AG04450 (cell line): ENCODE data around the gene LSP1. TPM values are rescaled to one million over a fixed set of nuclear protein-coding genes. Genes with fewer than 3 reads are reported as not detected.

Experiments used
- CTCF ChIA-PET: fragments of 300-600, 350-600 bp; formaldehyde crosslinking; extraction: SDS; loops from one replicate; lab custom pipeline; 2022; ENCODE audit warnings: antibody characterized with exemption, inconsistent platforms; lab: Charles Lee
- POLR2A ChIA-PET: fragments of 350-600 bp; formaldehyde crosslinking; extraction: SDS; loops from one replicate; lab custom pipeline; 2021; ENCODE audit warnings: antibody characterized with exemption, inconsistent platforms; lab: Yijun Ruan, JAX
- DNase-seq: peaks from one replicate; pipeline ENCODE4 v3.0.0-alpha.2; 2011; ENCODE audit warnings: low read depth, low spot score
- H3K27ac ChIP-seq: one replicate; pipeline ENCODE4 v1.5.1; 2012; ENCODE audit warnings: low read depth, low read length, control low read depth
- H3K27me3 ChIP-seq: one replicate; pipeline ENCODE4 v1.6.0; 2012; ENCODE audit warnings: low read length; ENCODE audit not compliant: control insufficient read depth, insufficient read depth
- H3K4me3 ChIP-seq: 2 replicates; pipeline ENCODE4 v1.5.1; 2011; ENCODE audit warnings: mild to moderate bottlenecking, low read depth, low read length, control low read depth
- H3K9me3 ChIP-seq: 2 replicates; pipeline ENCODE4 v1.5.1; 2012; ENCODE audit warnings: low read length; ENCODE audit not compliant: control insufficient read depth, insufficient read depth
- CTCF ChIP-seq: IDR thresholded peaks from 2 replicates; pipeline ENCODE4 v1.5.1; 2011; ENCODE audit warnings: low read depth, low read length, control low read depth, inconsistent platforms
- polyA plus RNA-seq: library from polyadenylated mRNA; depleted of rRNA; stranded (reverse); fragments of >200 nt; gene quantifications from 2 replicates; pipeline ENCODE4 v1.2.3, GENCODE V29; 2011

Gene LSP1
- polyA plus RNA-seq, 1 experiment = not detected

- DNase-seq = no peak
- Histone ChIP-seq H3K9me3 (no peaks in the 10 kb centered on the region), H3K4me3 (no peak overlapping the region), H3K27me3 (peaks cover 17% of the 10 kb centered on the region), H3K27ac (no peak overlapping the region)
- POLR2A ChIA-PET = no interaction called here
- TF ChIP-seq CTCF = no peak
- CTCF ChIA-PET = no interaction called here
Observed at GRCh38 chr11:1889941-1890855, 37.3 kb downstream of the LSP1 start.

- no peak overlapping the region for H3K27ac ChIP-seq
- no peaks in the 10 kb centered on the region for H3K9me3 ChIP-seq
- POLR2A ChIA-PET = no interaction called here
- no peak for TF ChIP-seq CTCF
- CTCF ChIA-PET = interaction anchor here (0.8 kb wide), 1 partner anchor 9 kb away, joined by 3 read pairs; no protein-coding TSS in a partner anchor
- H3K27me3 ChIP-seq = peaks cover 23% of the 10 kb centered on the region
- DNase-seq = no peak
- no peak overlapping the region for H3K4me3 ChIP-seq
Observed at GRCh38 chr11:1890856-1891830, 38.3 kb downstream of the LSP1 start.

- CTCF ChIA-PET = interaction anchor here (0.8 kb wide), 1 partner anchor 10 kb away, joined by 3 read pairs; no protein-coding TSS in a partner anchor
- POLR2A ChIA-PET = no interaction called here
- TF ChIP-seq CTCF = no peak
- no peak for DNase-seq
- no peak within 1 kb of the TSS for H3K27ac ChIP-seq
- H3K27me3 ChIP-seq = peaks cover 25% of the 10 kb centered on the region
- no peak within 1 kb of the TSS for H3K4me3 ChIP-seq
- H3K9me3 ChIP-seq = no peaks in the 10 kb centered on the region
Observed at GRCh38 chr11:1891831-1892115, 38.9 kb downstream of the LSP1 start, which contains the start of gene PRR33. TSS of gene PRR33 (minus strand) at chr11:1891895. CDS start at chr11:1890584, 1,311 bp downstream.

GRCh38 chr11:1892116-1892515 is 39.2 kb downstream of the LSP1 start:
- Histone ChIP-seq H3K4me3 (no peak overlapping the region), H3K9me3 (no peaks in the 10 kb centered on the region), H3K27ac (no peak overlapping the region), H3K27me3 (peaks cover 25% of the 10 kb centered on the region)
- POLR2A ChIA-PET = no interaction called here
- DNase-seq = no peak
- CTCF ChIA-PET = interaction anchor here (0.6 kb wide), 1 partner anchor 25 kb away, joined by 4 read pairs; no protein-coding TSS in a partner anchor
- TF ChIP-seq CTCF = no peak
